ENCODE measurements around the gene PCLAF.
"Not testable (repeated sequence)": the region's sequence is repeated elsewhere in the genome, so short reads cannot be mapped to it uniquely, and the experiment has no call there.

The PCLAF gene

DNA sequence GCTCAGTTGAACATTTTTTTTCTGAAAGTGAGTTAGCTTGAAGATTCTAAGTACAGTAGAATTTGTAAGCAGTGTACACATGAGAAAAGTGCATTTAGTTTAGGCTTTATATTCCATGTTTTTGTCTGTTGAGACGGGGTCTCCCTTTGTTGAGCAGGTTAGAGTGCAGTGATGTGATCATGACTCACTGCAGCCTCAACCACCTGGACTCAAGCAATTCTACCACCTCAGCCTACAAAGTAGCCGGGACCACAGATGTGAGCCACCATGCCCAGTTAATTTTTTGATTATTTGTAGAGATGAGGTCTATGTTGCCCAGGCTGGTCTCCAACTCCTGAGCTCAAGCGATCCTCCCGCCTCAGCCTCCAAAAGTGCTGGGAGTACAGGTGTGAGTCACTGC lies 20.0 kb downstream of the PCLAF start:
- DNase-seq (ENCODE audit: low spot score): no peak

DNA sequence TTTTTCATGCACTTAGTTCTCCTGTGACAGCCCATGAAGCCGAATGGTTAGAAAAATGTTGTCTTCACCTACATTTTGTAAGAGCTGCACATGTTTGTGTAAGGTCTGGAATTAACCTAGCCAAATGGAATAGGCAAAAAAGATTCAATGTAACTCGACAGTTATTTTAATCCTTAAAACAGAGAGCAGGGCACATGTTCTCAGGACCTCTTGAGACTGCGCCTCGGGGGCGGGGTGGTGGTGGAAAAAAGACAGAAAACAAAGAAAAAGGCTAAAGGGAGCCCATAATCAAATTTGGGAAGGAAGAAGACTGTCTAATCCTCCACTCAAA lies 24.6 kb downstream of the PCLAF start:
- no peak for DNase-seq (ENCODE audit: low spot score)

DNA sequence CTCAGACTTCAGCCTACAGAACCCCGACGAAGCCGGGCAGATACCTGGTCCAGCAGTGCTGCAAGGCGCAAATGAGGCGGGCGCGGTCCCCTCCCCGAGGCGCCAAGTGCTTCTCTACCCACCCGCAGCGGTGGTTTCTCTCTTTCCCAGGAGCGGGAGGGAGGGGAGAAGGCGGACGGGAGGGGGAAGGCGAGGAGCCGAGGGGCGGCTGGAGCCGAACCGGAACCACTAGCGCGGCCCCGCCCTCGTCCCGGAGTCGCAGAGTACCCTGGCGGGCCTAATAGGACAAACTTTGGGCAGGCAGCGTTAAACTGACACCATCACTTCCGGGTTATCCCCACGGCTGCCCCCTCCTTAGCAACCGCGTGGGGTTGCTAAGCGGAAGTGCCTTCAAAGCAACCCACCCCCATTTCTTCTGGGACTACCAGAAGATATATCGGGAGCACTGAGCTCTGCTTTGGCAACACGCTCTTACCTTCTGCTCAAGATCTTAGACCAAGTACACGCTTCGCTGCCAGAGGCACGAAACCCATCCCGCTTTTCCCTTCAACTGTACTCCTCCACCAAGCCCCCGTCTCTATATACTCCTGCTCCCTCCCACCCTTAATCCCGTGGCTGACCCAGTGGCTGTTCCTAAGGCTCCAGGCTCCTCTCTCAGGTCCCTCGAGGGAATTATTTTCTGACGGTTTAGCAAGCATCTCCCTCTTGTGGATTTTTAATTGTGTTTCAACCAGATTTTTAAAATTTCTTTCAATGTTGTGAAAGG lies 25.1 kb downstream of the PCLAF start, which contains the start of gene CSNK1G1:
TSS of gene CSNK1G1 (minus strand) at position 230 of the 766 bp plus-strand sequence. CDS start 55,674 bp downstream, outside the sequence.
- DNase-seq (ENCODE audit: low spot score): peak; percentile 69

DNA sequence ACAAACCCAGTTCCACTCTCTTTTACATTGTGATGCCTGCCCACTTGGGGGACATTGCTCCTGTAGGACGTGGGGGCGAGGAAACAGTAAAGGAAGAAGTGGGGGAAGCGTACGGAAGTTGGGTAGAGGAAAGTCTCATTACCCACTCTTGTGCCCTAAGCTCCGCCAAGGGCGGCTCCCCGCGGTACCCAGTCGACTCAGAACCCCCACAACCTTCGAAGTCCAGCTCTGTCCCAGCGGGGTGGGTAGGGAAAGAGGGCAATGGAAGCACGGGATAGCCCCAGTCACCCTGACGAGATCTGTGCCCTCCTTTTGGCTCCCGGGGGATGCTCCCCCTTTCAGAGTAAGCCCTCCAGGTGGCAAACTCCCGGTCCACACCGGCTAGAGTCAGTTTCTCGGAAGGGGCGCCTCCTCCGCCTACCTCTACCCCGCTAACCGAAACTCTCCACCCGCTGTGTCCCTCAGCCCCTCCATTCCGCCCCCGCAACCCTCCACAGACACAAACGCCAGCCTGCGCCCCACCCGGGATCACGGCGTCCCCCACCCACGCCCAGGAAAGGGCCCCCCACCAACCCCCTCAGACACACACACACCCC lies 25.8 kb downstream of the PCLAF start:
- no peak for DNase-seq (ENCODE audit: low spot score)

DNA sequence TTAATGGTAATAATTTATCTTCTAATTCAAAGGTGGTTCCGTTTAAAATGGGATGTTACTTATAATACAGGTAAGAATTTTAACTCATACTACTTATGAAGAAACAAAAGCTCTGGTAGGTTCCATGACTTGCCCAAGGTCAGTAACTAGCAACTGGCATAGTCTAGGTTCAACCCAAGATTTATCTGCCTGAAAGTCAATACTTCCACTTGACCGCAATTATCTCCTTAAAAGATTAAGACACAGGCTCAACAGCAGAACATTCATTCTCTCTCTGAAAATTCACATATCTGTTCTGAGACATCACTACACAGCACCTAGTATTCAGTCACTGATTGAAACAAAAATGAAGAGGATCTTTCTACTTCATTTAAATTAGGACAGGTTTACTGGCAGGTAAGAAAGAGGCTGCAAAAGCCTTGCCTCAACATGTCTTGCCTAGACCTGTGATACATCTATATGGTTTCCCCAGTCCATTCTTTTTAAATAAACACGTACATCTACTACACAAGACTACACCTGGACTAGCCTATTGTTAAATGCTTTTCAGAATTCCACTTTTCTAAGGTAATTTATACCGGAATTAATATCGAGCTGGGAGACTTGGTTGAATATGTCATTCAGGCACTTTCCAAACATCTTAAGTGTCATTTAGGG lies 26.4 kb downstream of the PCLAF start:
- no peak for DNase-seq (ENCODE audit: low spot score)

DNA sequence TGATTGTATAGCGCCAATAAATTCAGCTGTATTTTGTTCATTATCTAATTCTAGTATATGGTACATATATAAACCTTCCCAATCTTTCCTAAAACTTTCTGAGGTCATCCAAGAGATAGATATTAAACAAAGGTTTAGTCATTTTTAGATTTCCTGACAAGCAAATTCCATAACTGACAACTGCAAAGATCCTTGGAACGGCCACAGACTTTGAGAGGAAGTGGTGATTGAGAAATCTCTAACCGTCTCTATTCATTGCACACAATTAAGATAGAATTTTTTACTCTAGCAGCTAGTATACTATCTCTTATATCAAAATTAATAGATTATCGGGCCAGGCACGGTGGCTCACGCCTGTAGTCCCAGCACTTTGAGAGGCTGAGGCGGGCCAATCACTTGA lies 30.0 kb downstream of the PCLAF start:
- DNase-seq (ENCODE audit: low spot score): no peak

DNA sequence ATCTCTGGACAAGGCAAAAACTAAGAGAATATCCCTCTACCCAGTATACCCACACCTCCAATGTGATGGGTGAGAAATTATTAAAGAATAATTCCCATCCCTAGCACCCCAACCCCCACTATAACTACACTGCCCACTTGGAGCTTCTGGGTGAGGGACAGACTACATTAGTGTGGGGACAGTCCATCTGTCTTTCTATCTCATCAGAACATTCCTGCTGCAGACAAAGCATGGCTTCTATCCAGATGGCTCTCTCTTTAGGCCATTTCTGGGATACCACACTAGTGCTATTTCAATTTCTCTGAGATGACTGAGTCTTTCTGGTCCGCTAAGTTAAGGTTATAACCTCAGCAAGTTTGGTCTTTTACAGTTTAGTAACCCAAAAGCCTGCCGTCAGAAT lies 31.9 kb downstream of the PCLAF start:
- no peak for DNase-seq (ENCODE audit: low spot score)

DNA sequence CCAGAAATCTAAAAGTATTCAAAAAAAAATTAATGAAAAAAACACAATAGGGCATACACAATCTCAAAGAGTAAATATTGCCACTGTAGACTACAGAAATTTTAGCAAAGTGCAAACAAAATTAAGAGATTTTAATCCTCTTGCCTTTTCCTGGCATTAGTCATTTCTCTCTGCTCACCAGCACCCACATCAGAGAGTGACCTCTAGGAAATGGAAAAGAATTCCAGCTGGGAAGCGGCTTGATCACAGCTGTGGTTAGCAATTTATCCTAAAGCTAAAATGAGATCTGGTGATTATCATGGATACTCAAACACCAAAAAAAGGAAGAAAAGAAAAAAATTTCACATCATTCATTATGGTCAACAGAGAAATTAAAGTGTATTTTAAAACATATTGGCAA lies 32.8 kb downstream of the PCLAF start:
- no peak for DNase-seq (ENCODE audit: low spot score)

DNA sequence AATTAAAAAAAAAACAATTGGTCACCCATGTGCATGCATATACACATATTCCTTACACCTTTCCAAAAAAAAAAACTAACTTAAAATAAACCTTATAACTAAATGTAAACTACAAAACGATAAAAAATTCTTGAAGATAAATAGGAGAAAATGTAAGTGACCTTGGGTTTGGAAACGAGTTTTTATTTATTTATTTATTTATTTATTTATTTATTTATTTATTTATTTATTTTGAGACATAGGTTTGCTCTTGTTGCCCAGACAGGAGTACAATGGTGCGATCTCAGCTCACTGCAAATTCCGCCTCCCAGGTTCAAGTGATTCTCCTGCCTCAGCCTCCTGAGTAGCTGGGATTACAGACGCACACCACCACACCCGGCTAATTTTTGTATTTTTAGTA lies 35.0 kb downstream of the PCLAF start:
- not testable (repeated sequence) for DNase-seq (ENCODE audit: low spot score)

DNA sequence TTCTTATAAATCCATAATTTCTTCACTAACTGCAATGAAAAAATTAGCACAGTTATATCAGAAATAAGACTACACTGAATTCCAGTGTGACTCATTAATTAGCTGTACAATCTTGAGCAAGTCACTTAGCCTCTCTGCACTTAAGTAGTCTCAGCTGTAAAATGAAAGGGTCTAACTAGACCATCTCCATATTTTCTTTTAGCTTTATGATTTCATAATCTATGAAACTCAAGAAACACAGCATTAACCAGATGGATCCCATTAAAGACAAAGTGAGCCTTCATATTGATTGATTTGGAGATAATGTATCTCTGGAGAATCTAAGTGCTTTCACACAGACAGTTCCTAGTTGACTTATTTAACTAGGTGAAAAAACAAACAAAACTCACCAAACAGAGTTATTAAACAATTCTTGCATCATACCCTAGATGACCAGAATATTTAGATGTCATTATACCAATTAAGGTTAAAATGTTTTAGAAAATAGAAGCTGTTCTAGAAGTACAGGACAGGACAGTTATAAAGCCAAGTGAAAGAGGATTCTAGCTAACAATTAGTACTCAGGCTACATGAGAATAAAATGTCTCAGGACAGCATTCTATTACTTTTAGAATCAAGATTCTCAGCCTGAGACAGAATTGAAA lies 36.5 kb downstream of the PCLAF start:
- DNase-seq (ENCODE audit: low spot score): no peak

DNA sequence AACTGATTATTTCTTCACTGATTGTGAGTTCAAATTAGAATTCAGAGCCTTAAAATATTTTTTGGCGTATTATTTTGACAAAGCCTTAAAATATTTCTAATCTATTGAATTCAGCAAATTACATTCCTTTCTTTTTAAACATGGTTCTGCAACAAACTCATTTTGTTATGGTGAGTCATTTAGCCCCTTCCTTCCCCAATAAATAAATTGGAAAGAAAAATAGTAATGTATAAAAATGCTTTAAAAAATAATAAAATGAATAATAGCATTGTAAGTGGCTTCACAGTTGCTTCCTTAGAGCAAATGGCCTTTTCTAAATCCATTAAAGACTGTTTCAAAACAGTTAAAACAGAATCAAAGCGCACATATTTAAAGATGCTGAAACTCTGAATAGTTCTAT lies 37.4 kb downstream of the PCLAF start:
- no peak for DNase-seq (ENCODE audit: low spot score)

DNA sequence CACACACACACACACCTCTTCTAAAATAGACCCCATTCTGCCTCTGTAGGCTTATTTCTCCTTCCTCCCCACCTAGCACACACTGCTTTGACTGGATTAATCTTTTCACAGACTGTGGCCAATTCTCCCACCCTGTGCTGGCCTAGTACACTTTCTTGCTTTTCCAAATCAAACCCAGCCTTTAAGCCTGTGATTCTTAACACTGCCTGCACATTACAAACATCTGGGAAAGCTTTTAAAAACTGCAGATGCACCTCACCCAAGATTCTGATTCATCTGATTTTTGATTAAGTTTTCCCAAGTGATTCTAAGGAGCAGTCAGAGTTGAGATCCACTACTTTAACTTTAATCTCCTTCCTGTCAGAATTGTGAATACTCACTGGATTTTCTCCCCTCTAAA lies 38.0 kb downstream of the PCLAF start:
- DNase-seq (ENCODE audit: low spot score): no peak

DNA sequence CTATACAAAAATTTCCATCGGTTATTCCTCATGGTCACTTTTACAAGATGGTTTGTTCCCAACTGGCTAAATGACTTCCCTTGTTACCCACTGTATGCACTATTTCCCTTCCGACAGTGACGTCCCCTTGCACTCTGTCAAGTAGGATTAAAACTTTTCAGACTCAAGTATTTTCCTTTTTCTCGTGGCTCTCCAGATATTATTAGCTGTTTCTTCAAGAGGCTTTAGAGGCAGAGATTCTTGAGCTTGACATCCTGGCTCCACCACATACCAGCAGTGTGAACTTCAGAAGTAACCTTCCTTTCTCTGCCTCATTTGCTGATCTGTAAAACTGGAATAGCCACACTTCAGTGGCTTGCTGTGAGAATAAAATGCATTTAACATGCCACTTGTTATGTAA lies 39.3 kb downstream of the PCLAF start:
- DNase-seq (ENCODE audit: low spot score): no peak

DNA sequence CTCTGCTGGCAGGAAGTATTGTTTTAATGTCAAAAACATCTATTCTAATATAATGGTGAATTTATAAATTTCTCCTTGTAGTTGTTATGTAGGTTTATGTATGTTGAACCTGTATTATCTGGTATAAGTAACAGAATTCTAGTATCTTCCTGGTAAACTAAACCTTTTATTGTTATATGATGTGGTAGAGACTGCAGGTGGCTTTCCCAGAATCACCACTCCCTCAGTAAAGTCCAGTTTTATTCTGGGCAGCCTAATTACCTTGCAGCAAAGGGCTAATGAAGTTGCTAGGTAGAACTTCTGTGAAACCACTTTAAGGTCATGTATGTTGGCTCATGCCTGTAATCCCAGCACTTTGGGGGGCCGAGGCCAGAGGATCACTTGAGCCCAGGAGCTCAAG lies 40.9 kb downstream of the PCLAF start:
- DNase-seq (ENCODE audit: low spot score): no peak

DNA sequence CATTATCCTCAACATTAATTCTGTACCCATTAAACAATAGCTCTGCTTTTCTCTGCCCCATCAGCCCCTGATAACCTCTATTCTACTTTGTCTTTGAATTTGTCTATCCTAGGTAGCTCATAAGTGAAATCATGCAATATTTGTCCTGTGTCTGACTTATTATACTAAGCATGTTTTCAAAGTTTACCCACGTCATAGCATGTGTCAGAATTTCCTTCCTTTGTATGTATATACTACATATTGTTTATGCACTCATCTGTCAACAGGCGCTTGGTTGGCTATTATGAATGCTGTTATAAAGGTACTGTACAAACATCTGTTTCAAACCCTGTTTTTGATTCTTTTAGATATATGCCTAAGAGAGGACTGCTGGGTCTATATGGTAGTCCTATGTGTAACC lies 43.5 kb downstream of the PCLAF start:
- no peak for DNase-seq (ENCODE audit: low spot score)

DNA sequence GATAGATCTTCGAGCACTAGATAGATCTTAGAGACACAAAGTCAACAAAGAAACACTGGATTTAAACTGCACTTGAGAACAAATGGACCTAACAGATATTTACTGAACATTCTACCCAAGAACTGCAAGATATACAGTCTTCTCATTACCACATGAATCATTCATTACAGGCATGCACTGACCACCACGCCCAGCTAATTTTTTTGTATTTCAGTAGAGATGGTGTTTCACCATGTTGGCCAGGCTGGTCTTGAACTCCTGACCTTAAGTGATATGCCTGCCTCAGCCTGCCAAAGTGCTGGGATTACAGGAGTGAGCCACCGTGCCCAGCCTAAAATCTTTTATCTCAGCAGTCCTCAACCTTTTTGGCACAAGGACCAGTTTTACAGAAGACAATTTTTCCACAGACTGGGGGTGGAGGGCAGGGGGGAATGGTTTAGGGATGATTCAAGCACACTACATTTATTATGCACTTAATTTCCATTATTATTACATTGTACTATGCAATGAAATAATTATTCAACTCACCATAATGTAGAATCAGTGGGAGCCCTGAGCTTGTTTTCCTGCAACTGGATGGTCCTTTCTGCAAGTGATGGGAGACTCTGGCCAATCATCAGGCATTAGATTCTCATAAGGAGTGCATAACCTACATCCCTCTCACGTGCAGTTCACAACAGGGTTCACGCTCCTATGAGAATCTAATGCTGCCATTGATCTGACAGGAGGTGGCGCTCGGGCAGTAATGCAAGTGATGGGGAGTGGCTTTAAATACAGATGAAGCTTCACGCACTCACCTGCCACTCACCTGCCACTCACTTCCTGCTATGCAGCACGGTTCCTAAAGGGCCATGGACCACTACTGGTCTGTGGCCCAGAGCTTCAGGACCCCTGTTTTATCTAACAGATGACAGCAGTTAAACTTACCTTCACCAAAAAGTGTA lies 47.0 kb downstream of the PCLAF start:
- no peak for DNase-seq (ENCODE audit: low spot score)

DNA sequence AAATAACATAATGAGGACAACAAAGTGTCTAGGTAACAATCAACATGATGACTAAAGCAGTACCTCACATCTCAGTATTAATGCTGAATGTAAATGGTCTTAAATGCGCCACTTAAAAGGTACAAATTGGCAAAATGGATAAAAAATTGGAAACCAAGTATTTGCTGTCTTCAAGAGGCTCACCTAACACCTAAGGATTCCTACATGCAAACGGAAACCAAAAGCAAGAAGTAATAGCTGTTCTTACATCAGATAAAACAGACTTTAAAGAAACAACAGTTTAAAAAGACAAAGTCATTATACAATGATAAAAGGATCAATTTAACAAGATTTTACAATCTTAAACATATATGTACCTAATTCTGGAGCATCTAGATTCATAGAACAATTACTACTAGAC lies 47.7 kb downstream of the PCLAF start:
- no peak for DNase-seq (ENCODE audit: low spot score)

DNA sequence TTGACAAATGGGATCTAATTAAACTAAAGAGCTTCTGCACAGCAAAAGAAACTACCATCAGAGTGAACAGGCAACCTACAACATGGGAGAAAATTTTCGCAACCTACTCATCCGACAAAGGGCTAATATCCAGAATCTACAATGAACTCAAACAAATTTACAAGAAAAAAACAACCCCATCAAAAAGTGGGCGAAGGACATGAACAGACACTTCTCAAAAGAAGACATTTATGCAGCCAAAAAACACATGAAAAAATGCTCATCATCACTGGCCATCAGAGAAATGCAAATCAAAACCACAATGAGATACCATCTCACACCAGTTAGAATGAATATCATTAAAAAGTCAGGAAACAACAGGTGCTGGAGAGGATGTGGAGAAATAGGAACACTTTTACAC lies 49.6 kb downstream of the PCLAF start:
- DNase-seq (ENCODE audit: low spot score): not testable (repeated sequence)

DNA sequence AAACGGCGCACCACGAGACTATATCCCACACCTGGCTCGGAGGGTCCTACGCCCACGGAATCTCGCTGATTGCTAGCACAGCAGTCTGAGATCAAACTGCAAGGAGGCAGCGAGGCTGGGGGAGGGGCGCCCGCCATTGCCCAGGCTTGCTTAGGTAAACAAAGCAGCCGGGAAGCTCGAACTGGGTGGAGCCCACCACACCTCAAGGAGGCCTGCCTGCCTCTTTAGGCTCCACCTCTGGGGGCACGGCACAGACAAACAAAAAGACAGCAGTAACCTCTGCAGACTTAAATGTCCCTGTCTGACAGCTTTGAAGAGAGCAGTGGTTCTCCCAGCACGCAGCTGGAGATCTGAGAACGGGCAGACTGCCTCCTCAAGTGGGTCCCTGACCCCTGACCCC lies 54.3 kb downstream of the PCLAF start:
- DNase-seq (ENCODE audit: low spot score): not testable (repeated sequence)

DNA sequence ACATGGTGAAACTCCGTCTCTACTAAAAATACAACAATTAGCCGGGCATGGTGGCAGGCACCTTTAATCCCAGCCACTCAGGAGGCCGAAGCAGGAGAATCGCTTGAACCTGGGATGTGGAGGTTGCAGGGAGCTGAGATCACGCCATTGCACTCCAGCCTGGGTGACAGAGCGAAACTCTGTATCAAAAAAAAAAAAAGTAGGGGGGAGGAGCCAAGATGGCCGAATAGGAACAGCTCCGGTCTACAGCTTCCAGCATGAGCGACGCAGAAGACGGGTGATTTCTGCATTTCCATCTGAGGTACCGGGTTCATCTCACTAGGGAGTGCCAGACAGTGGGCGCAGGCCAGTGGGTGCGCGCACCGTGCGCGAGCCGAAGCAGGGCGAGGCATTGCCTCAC lies 54.8 kb downstream of the PCLAF start:
- DNase-seq (ENCODE audit: low spot score): not testable (repeated sequence)

DNA sequence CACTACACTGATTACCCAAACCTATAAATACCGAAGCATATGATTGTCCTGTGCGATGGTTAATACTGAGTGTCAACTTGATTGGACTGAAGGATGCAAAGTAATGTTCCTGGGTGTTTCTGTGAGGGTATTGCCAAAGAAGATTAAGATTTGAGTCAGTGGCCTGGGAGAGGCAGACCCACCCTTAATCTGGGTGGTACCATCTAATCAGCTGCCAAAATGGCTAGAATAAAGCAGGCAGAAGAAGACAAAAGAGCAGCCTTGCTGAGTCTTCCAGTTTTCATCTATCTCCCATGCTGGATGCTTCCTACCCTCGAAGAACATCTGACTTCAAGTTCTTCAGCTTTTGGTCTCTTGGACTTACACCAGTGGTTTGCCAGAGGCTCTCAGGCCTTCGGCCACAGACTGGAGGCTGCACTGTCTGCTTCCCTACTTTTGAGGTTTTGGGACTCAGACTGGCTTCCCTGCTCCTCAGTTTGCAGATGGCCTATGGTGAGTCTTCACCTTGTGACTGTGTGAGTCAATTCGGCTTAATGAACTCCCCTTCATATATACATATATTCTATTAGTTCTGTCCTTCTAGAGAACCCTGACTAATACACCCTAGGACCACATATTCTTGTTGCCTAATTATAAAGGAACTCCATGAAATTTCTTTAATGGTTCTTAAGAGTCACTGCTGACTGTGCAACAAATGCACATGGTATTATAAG lies 56.9 kb downstream of the PCLAF start:
- no peak for DNase-seq (ENCODE audit: low spot score)
